ENCODE measurements around the gene CTDNEP1.

Gene CTDNEP1

GRCh38 chr17:7279448-7279847 lies 27.9 kb upstream of the CTDNEP1 start:
- no peak for DNase-seq

GRCh38 chr17:7266784-7267183 lies 15.2 kb upstream of the CTDNEP1 start:
- no peak for DNase-seq

GRCh38 chr17:7263801-7264078 lies 12.2 kb upstream of the CTDNEP1 start:
- DNase-seq, result no peak

- DNase-seq, result no peak
These were observed 11.6 kb upstream of the CTDNEP1 start for GRCh38 chr17:7262935-7263800.

GRCh38 chr17:7262192-7262934 lies 10.8 kb upstream of the CTDNEP1 start, which contains the start of gene CLDN7:
TSS of gene CLDN7 (minus strand) at chr17:7262478. CDS start at chr17:7262043, 435 bp downstream.
- no peak for DNase-seq

- no peak for DNase-seq
These were observed 10.1 kb upstream of the CTDNEP1 start for GRCh38 chr17:7261379-7262191.

GRCh38 chr17:7260651-7261378 lies 9.3 kb upstream of the CTDNEP1 start:
- peak; percentile 37 for DNase-seq

- DNase-seq, result no peak
These were observed 8.6 kb upstream of the CTDNEP1 start for GRCh38 chr17:7260151-7260550.

GRCh38 chr17:7259555-7259889 lies 8.0 kb upstream of the CTDNEP1 start:
- no peak for DNase-seq

GRCh38 chr17:7258731-7259554 lies 7.4 kb upstream of the CTDNEP1 start:
- no peak for DNase-seq

- no peak for DNase-seq
These were observed 5.4 kb upstream of the CTDNEP1 start for GRCh38 chr17:7256766-7257456.

- DNase-seq, result no peak
These were observed 3.0 kb upstream of the CTDNEP1 start for GRCh38 chr17:7254511-7254910.

GRCh38 chr17:7253082-7253481 lies 1.5 kb upstream of the CTDNEP1 start:
- no peak for DNase-seq

GRCh38 chr17:7252176-7253043 lies 876 bp upstream of the CTDNEP1 start, which contains the start of gene ELP5:
TSS of gene ELP5 (plus strand) at chr17:7252215. CDS start at chr17:7252551, 336 bp downstream.
- peak; percentile 94 for DNase-seq

- DNase-seq, result no peak
These were observed 573 bp downstream of the CTDNEP1 start for GRCh38 chr17:7250695-7251627.

GRCh38 chr17:7249830-7250229 lies 1.7 kb downstream of the CTDNEP1 start:
- no peak for DNase-seq

GRCh38 chr17:7249214-7249613 lies 2.3 kb downstream of the CTDNEP1 start:
- no peak for DNase-seq

- DNase-seq, result no peak
These were observed 2.7 kb downstream of the CTDNEP1 start for GRCh38 chr17:7248796-7249195.

- DNase-seq, result no peak
These were observed 4.8 kb downstream of the CTDNEP1 start for GRCh38 chr17:7246779-7247178.

Data from activated CD4-positive, alpha-beta T cell treated with anti-CD3 and anti-CD28 coated beads, Interleukin-10, Interleukin-2, amounts not matched to agents 100 ng/mL and 50 ng/mL, durations not matched to agents 16 hours and 8 hours (primary cell).